Endothelial cell of umbilical vein (primary cell): ENCODE data around the gene NUP153. TPM values are rescaled to one million over a fixed set of nuclear protein-coding genes. Genes with fewer than 3 reads are reported as not detected.

Source experiments
- BruUV-seq: library from RNA; stranded (reverse); fragments of 400-500 nt; replicated peaks from 2 replicates; lab custom pipeline; 2021; lab: Mats Ljungman, UMichigan
- CTCF ChIA-PET: fragments of 300-600, 350-600 bp; sonication (Branson Sonifier 250); formaldehyde crosslinking; loops from one replicate; lab custom pipeline; 2021; ENCODE audit warnings: antibody characterized with exemption, inconsistent platforms; lab: Charles Lee
- POLR2A ChIA-PET: fragments of 300-600, 350-600 bp; sonication (Branson Sonifier 250); formaldehyde crosslinking; loops from one replicate; lab custom pipeline; 2021; ENCODE audit warnings: antibody characterized with exemption, inconsistent platforms; lab: Charles Lee
- DNase-seq: peaks from one replicate; pipeline ENCODE4 v3.0.0-alpha.2; 2011; ENCODE audit warnings: low read depth, low spot score
- FAIRE-seq: peaks from 2 replicates; lab custom pipeline; 2011; peaks lifted over from hg19 to GRCh38; lab: Jason Lieb, UNC
- H2AFZ ChIP-seq: 2 replicates; pipeline ENCODE4 v1.6.0; 2012; ENCODE audit warnings: low read depth, low read length, control low read depth, inconsistent platforms
- H3K27ac ChIP-seq: 2 replicates; pipeline ENCODE4 v1.5.1; 2011; ENCODE audit warnings: low read depth, mild to moderate bottlenecking, control low read depth, low read length, moderate library complexity; ENCODE audit not compliant: insufficient read depth
- H3K27me3 ChIP-seq, 2 experiments: 2 replicates each; pipeline versions ENCODE4 v1.6.0 to v1.6.1; 2011; ENCODE audit warnings: low read length in 2 of 2, mixed read lengths in 1 of 2; ENCODE audit not compliant: control insufficient read depth in 2 of 2, insufficient read depth in 2 of 2
- H3K36me3 ChIP-seq, 2 experiments: 2 replicates in 1 of 2; 3 replicates in 1 of 2; pipeline ENCODE4 v1.5.1; 2011; ENCODE audit warnings: low read length in 2 of 2, mild to moderate bottlenecking in 1 of 2, moderate library complexity in 1 of 2; ENCODE audit not compliant: control insufficient read depth in 2 of 2, insufficient read depth in 2 of 2; ENCODE audit errors: extremely low read depth in 1 of 2
- H3K4me1 ChIP-seq: 3 replicates; pipeline ENCODE4 v1.5.1; 2011; ENCODE audit warnings: mild to moderate bottlenecking, low read length; ENCODE audit not compliant: control insufficient read depth, insufficient read depth; ENCODE audit errors: extremely low read depth
- H3K4me2 ChIP-seq: 2 replicates; pipeline ENCODE4 v1.6.1; 2011; ENCODE audit warnings: low read length, control low read depth, mixed read lengths; ENCODE audit not compliant: insufficient read depth
- H3K4me3 ChIP-seq, 3 experiments: fragments of 200-600 bp in 1 of 3; sonication (generic), shearing (Covaris generic) in 1 of 3; replicated peaks in 1 of 3; 2 replicates each; pipeline ENCODE4 v1.5.1; 2011 to 2016; ENCODE audit warnings: control low read depth in 3 of 3, low read length in 3 of 3, mild to moderate bottlenecking in 2 of 3, inconsistent platforms in 1 of 3, low read depth in 1 of 3, moderate library complexity in 1 of 3; ENCODE audit not compliant: insufficient read depth in 1 of 3
- H3K79me2 ChIP-seq: 2 replicates; pipeline ENCODE4 v1.6.0; 2012; ENCODE audit warnings: low read length, inconsistent platforms; ENCODE audit not compliant: control insufficient read depth, insufficient read depth
- H3K9ac ChIP-seq: replicated peaks from 2 replicates; pipeline ENCODE3; 2011; ENCODE audit warnings: low read length, control low read depth; ENCODE audit not compliant: insufficient read depth; ENCODE audit errors: extremely low read depth
- H3K9me1 ChIP-seq: replicated peaks from 3 replicates; pipeline ENCODE4 v1.6.0; 2011; ENCODE audit warnings: mild to moderate bottlenecking, low read length; ENCODE audit not compliant: control insufficient read depth, insufficient read depth; ENCODE audit errors: extremely low read depth
- H3K9me3 ChIP-seq: replicated peaks from 2 replicates; pipeline ENCODE4 v1.5.1; 2012; ENCODE audit warnings: low read length, inconsistent platforms; ENCODE audit not compliant: control insufficient read depth, insufficient read depth
- H4K20me1 ChIP-seq: replicated peaks from 2 replicates; pipeline ENCODE3; 2011; ENCODE audit warnings: mild to moderate bottlenecking, low read length; ENCODE audit not compliant: control insufficient read depth, insufficient read depth; ENCODE audit errors: extremely low read depth
- EZH2 ChIP-seq: IDR thresholded peaks from 2 replicates; pipeline ENCODE4 v1.6.1; 2012; ENCODE audit warnings: borderline replicate concordance, low read depth, mild to moderate bottlenecking, moderate library complexity, low read length, inconsistent platforms; ENCODE audit not compliant: severe bottlenecking
- FOS ChIP-seq: IDR thresholded peaks from 2 replicates; pipeline ENCODE4 v1.6.1; 2011; ENCODE audit warnings: mild to moderate bottlenecking, low read length, moderate library complexity, borderline replicate concordance; ENCODE audit not compliant: insufficient read depth
- GATA2 ChIP-seq: IDR thresholded peaks from 2 replicates; pipeline ENCODE4 v1.7.0; 2011; ENCODE audit warnings: low read depth, mild to moderate bottlenecking, moderate library complexity, mixed read lengths, low read length; ENCODE audit not compliant: insufficient read length, insufficient read depth
- JUN ChIP-seq: IDR thresholded peaks from 2 replicates; pipeline ENCODE4 v1.6.1; 2011; ENCODE audit warnings: borderline replicate concordance, low read depth; ENCODE audit not compliant: insufficient read length, insufficient read depth
- MYC ChIP-seq: IDR thresholded peaks from one replicate; pipeline ENCODE4 v1.6.1; 2011; ENCODE audit warnings: mild to moderate bottlenecking, low read depth, low read length
- POLR2A ChIP-seq: IDR thresholded peaks from 2 replicates; pipeline ENCODE4 v1.6.1; 2012; ENCODE audit warnings: low read depth, mild to moderate bottlenecking, control low read depth, low read length
- POLR2AphosphoS5 ChIP-seq: IDR thresholded peaks from 2 replicates; pipeline ENCODE4 v1.6.1; 2012; ENCODE audit warnings: low read depth, mild to moderate bottlenecking, control low read depth, low read length, moderate library complexity; ENCODE audit not compliant: insufficient read depth
- dilution Hi-C: fragments of 300-500 bp; cut with MboI; formaldehyde crosslinking; loops from one replicate; pipeline ENCODE4 v1.15.0; 2019; ENCODE audit warnings: low sequenced_read_pairs; ENCODE audit not compliant: extremely low pct_ligation_motif_present
- intact Hi-C: fragments of 100-400 bp; cut with micrococcal nuclease; formaldehyde crosslinking; loops from one replicate; pipeline ENCODE4 v1.10.0; 2022
- polyA plus RNA-seq, 4 experiments: library from polyadenylated mRNA; depleted of rRNA in 3 of 4; stranded (reverse) in 3 of 4; unstranded in 1 of 4; fragments of >200 nt; gene quantifications; 2 replicates each; pipeline versions ENCODE4 v1.2.1 to v1.2.3, GENCODE V29; 2011 to 2012; ENCODE audit warnings: missing spikeins in 1 of 4
- total RNA-seq: library from RNA; stranded (reverse); gene quantifications from 2 replicates; pipeline ENCODE4 v1.2.3, GENCODE V29; 2021
- TF ChIP-seq, protein P1 (sequence below), 2 donors: IDR thresholded peaks; 1 replicate in 1 of 2; 2 replicates in 1 of 2; pipeline ENCODE4 v1.5.1; 2011; ENCODE audit warnings: low read length in 2 of 2, mild to moderate bottlenecking in 2 of 2, moderate library complexity in 2 of 2, control low read depth in 1 of 2, inconsistent platforms in 1 of 2, low read depth in 1 of 2; ENCODE audit not compliant: insufficient read depth in 1 of 2; ENCODE audit errors: extremely low read depth in 1 of 2
- TF ChIP-seq, protein P2 (sequence below): IDR thresholded peaks from 2 replicates; pipeline ENCODE4 v1.6.1; 2011; ENCODE audit not compliant: insufficient read depth, insufficient read length

NUP153 gene
- total and polyA plus RNA-seq, 2 donors (not counting 3 experiments of a cell fraction or from before 2014, with no cell fraction given), result 22.0 to 51.0 TPM

DNA sequence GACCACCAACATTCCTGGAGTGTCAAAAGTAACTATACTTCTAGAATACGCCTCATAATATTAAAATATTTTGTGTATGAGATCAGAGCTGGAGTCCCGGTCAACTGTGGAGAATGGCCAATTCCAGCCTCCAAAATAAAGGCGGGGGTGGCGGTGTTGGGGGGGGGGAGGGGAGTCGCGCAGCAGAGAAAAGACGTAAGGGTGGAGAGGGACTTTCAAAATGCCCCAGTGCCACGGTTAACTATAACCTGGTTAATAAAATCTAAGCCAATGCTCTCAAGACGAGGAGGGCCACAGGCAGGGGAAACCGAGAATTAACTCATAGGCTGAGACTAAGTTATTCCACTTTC, 1.3 kb downstream of the NUP153 start:
- H3K4me2 ChIP-seq, result peak overlapping the region; percentile 100
- peak overlapping the region; percentile 99 for H3K27ac ChIP-seq
- DNase-seq (peak; percentile 62), FAIRE-seq (no peak)
- peaks cover 42% of the 10 kb centered on the region for H3K4me1 ChIP-seq
- peaks cover 62% of the 10 kb centered on the region for H3K79me2 ChIP-seq
- H3K9me3 ChIP-seq, result no peaks in the 10 kb centered on the region
- no peaks in the 10 kb centered on the region for H3K9me1 ChIP-seq
- H3K4me3 ChIP-seq, result peak overlapping the region; percentile 95 to 99 (median 99)
- H3K27me3 ChIP-seq, result no peaks in the 10 kb centered on the region
- peak overlapping the region; percentile 100 for H3K9ac ChIP-seq
- intact Hi-C loops (loop anchor here (5.0 kb wide), 1 partner anchor 62 kb away; no protein-coding TSS in a partner anchor), dilution Hi-C loops (no loop called here)
- TF ChIP-seq POLR2AphosphoS5 (no peak), MYC (no peak), JUN (no peak), GATA2 (no peak), POLR2A (no peak), FOS (no peak), EZH2 (no peak)
- TF ChIP-seq, protein P1, sequence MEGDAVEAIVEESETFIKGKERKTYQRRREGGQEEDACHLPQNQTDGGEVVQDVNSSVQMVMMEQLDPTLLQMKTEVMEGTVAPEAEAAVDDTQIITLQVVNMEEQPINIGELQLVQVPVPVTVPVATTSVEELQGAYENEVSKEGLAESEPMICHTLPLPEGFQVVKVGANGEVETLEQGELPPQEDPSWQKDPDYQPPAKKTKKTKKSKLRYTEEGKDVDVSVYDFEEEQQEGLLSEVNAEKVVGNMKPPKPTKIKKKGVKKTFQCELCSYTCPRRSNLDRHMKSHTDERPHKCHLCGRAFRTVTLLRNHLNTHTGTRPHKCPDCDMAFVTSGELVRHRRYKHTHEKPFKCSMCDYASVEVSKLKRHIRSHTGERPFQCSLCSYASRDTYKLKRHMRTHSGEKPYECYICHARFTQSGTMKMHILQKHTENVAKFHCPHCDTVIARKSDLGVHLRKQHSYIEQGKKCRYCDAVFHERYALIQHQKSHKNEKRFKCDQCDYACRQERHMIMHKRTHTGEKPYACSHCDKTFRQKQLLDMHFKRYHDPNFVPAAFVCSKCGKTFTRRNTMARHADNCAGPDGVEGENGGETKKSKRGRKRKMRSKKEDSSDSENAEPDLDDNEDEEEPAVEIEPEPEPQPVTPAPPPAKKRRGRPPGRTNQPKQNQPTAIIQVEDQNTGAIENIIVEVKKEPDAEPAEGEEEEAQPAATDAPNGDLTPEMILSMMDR (IDR thresholded peaks at IDR 0.05; ENCODE audit: extremely low read depth in 1 of 2, insufficient read depth in 1 of 2, low read depth in 1 of 2, low read length in 2 of 2), result no peak
- TF ChIP-seq, protein P2, sequence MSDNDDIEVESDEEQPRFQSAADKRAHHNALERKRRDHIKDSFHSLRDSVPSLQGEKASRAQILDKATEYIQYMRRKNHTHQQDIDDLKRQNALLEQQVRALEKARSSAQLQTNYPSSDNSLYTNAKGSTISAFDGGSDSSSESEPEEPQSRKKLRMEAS, result no peak
- ChIA-PET CTCF (interaction anchor here (0.6 to 2.5 kb wide), 4 partner anchors 10 to 242 kb away, joined by 3 to 8 read pairs (median 4); no protein-coding TSS in a partner anchor), POLR2A (interaction anchor here (0.6 kb wide), 2 partner anchors 148 to 470 kb away, joined by 3 to 5 read pairs; no protein-coding TSS in a partner anchor)
- no peak overlapping the region for H2AFZ ChIP-seq
- no peaks in the 10 kb centered on the region for H4K20me1 ChIP-seq
- no TSS peak for BruUV-seq
- no peaks in the 10 kb centered on the region for H3K36me3 ChIP-seq
